AML-193 (cell line): ENCODE measurements around the gene CSH2.
"Not testable (repeated sequence)": the region's sequence is repeated elsewhere in the genome, so short reads cannot be mapped to it uniquely, and the experiment has no call there.

Source experiments
- DNase-seq, 2 experiments: peaks; one replicate each; lab custom pipeline; 2025; lab: John Stamatoyannopoulos, UW

CSH2 gene

DNA sequence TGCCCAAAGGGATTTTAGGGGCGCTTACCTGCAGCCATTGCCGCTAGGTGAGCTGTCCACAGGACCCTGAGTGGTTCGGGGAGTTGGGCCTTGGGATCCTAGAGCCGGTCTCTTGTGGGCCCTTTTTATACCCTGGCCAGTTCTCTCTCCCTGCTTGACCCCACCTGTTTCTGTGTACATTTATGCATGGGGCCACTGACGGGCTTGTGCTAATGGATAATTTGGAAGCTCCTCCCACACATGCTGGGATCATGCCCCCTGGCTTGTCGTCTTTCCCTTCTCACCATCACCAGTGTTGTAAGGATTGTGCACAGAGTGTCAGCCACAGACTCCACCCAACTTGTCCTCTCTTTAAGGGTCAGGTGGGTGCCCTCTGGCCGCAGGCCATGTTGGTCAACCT, at the start of gene CSH2:
CSH2 (minus strand) TSS at position 101 of the 400 bp plus-strand sequence; CDS start at position 38, 63 bp downstream.
- not testable (repeated sequence) for DNase-seq

DNA sequence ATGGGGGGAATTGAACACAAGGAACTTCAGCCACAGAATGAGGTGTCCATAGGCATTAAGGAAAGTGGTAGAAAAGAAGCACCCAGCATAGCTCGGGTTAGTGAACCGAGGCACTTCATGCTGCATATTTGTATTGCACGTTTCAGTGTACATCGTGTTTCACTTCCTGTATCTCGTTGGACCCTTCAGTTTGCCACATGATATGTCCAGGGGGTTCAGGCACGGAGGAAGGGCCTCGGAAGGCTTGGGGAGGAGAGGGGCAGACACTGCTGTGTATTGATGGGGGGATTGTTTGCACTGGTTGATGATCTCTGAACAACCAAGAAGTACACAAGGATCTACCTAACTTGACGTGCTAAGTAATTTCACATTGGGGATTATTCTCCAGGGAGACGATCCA, 48.9 kb upstream of the CSH2 start:
- not testable (repeated sequence) for DNase-seq

DNA sequence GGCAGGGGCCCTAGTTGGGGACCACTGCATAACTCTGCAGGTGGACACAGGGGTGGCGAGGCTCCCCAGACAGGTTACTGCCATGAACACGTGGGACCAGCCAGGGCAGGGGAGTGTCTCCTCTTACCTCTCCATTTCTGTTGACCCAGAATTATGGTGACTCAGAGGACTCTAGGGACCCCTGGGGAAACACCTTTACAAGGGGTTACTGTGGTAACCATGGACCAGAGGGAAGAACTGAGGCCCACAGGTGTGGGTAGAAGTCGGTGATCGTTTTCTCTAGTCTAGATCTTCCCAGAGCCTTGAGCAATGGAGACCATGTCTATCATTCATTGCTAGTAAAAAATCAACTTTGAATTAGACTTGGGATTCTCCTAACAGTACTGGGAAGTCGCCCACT, 47.3 kb upstream of the CSH2 start:
- not testable (repeated sequence) for DNase-seq

DNA sequence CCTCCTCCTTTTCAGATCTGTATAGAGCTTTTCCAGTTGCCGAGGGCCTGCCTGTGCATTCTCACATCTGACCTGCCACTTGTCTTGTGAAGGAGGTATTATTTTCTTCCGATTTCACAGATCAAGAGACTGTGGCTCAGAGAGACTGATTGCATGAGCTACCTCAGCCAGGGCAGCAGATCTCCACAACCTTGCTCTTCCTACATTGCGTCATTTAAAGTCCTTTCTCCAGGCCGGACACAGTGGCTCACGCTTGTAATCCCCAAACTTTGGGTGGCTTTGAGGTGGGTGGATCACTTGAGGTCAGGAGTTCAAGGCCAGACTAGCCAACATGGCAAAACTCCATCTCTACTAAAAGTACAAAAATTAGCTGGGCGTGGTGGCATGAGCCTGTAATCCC, 46.6 kb upstream of the CSH2 start:
- not testable (repeated sequence) for DNase-seq

DNA sequence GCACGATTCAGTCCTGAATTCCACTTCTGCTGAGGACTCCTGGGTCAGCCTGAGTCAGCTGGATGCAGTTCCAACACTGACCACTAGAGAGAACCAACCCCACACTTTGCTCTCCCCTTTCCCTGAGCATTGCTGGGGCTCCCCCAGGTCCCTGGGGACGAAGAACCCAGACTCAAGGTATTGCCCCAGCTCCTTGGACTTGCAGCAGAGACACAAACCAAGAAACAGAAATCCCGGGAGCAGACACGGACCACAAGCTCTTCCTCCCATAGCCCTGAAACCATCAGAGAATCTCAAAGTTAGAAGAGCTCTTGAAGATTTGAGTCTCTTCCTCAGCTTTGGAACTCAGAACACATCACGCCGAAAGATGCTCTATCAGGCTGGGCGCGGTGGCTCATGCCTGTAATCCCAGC, 45.8 kb upstream of the CSH2 start:
- DNase-seq: peak; percentile 51 to 57

DNA sequence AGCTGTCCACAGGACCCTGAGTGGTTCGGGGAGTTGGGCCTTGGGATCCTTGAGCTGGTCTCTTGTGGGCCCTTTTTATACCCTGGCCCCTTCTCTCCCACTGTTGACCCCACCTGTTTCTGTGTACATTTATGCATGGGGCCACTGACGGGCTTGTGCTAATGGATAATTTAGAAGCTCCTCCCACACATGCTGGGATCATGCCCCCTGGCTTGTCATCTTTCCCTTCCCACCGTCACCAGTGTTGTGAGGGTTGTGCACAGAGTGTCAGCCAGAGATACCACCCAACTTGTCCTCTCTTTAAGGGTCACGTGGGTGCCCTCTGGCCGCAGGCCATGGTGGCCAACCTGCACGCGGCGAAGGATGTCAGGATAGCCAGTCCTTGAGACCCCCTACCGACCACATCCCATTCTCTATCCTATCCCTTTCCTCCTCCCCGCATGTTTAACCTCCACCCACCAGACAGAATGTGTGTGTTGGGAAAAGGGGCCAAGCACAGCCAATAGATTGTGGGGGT, 45.4 kb upstream of the CSH2 start, which contains the start of gene GH1:
GH1 (minus strand) TSS at position 51 of the 517 bp plus-strand sequence. CDS start 63 bp downstream, outside the sequence.
- DNase-seq: not testable (repeated sequence)

DNA sequence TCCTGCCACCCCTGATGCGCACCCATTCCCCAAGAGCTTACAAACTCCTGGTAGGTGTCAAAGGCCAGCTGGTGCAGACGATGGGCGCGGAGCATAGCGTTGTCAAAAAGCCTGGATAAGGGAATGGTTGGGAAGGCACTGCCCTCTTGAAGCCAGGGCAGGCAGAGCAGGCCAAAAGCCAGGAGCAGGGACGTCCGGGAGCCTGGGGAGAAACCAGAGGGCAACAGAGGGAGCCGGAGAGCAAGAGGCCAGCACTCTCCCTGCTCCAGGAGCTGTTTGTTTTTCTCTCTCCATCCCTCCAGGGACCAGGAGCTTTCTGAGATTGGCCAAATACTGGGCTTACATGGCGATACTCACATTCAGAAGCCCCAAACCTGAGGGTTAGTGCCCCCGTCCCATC, 44.8 kb upstream of the CSH2 start:
- no peak for DNase-seq

DNA sequence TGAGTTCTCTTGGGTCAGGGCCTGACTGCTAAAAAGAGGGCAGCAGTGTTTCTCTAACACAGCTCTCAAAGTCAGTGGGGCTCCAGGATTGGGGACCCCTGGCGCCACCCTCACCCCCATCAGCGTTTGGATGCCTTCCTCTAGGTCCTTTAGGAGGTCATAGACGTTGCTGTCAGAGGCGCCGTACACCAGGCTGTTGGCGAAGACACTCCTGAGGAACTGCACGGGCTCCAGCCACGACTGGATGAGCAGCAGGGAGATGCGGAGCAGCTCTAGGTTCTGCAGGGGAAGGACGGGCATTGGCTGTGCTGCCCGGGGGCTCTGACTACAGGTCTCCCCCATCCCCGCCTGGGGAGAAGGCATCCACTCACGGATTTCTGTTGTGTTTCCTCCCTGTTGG, 44.2 kb upstream of the CSH2 start:
- DNase-seq: no peak

DNA sequence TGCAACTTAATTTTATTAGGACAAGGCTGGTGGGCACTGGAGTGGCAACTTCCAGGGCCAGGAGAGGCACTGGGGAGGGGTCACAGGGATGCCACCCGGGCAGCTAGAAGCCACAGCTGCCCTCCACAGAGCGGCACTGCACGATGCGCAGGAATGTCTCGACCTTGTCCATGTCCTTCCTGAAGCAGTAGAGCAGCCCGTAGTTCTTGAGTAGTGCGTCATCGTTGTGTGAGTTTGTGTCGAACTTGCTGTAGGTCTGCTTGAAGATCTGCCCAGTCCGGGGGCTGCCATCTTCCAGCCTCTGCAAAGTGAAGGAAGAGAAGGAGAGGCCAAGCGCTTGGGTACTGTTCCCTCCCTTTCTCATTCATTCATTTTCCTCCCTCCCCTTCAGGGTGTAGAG, 43.7 kb upstream of the CSH2 start:
- not testable (repeated sequence) for DNase-seq

DNA sequence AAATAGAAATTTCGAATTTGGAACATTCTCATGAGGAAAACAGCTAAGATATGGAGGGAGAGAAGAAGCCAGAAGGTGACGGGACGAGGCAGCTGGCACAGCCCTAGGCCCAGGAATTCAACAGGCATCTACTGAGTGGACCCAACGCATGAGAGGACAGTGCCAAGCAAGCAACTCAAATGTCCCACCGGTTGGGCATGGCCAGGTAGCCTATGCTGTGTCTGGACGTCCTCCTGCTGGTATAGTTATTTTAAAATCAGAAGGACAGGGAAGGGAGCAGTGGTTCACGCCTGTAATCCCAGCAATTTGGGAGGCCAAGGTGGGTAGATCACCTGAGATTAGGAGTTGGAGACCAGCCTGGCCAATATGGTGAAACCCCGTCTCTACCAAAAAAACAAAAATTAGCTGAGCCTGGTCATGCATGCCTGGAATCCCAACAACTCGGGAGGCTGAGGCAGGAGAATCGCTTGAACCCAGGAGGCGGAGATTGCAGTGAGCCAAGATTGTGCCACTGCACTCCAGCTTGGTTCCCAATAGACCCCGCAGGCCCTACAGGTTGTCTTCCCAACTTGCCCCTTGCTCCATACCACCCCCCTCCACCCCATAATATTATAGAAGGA, 43.2 kb upstream of the CSH2 start:
- no peak for DNase-seq

DNA sequence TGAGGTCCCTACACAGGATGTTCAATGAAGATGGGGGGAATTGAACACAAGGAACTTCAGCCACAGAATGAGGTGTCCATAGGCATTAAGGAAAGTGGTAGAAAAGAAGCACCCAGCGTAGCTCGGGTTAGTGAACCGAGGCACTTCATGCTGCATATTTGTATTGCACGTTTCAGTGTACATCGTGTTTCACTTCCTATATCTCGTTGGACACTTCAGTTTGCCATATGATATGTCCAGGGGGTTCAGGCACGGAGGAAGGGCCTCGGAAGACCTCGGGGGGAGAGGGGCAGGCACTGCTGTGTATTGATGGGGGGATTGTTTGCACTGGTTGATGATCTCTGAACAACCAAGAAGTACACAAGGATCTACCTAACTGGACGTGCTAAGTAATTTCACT, 42.3 kb upstream of the CSH2 start:
- DNase-seq: not testable (repeated sequence)

DNA sequence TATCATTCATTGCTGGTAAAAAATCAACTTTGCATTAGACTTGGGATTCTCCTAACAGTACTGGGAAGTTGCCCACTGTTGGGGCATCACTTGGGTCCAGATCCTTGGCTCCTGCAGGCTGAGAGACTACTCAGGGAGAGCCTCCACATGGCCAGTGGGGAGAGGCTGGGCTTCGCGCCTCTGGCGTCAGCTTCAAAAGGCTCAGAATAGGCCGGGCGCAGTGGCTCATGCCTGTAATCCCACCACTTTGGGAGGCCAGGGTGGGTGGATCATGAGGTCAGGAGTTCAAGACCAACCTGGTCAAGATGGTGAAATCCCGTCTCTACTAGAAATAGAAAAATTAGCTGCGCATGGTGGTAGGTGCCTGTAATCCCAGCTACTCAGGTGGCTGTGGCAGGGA, 41.0 kb upstream of the CSH2 start:
- no peak for DNase-seq

DNA sequence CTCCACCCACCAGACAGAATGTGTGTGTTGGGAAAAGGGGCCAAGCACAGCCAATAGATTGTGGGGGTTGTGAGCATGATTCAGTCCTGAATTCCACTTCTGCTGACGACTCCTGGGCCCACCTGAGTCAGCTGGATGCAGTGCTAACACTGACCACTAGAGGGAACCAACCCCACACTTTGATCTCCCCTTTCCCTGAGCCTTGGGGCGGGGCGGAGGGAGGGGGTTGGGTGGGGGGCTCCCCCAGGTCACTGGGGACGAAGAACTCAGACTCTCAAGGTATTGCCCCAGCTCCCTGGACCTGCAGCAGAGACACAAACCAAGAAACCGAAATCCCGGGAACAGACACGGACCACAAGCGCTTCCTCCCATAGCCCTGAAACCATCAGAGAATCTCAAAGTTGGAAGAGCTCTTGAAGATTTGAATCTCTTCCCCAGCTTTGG, 38.2 kb upstream of the CSH2 start:
- DNase-seq: no peak

DNA sequence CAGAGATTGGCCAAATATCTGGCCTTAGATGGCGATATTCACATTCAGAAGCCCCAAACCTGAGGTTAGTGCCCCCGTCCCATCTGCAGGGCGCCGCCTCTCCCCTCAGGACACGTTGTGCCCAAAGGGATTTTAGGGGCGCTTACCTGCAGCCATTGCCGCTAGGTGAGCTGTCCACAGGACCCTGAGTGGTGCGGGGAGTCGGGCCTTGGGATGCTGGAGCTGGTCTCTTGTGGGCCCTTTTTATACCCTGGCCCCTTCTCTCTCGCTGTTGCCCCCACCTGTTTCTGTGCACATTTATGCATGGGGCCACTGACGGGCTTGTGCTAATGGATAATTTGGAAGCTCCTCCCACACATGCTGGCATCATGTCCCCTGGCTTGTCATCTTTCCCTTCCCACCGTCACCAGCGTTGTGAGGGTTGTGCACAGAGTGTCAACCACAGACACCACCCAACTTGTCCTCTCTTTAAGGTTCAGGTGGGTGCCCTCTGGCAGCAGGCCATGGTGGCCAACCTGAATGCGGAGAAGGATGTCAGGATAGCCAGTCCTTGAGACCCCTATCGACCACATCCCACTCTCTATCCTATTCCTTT, 37.7 kb upstream of the CSH2 start, which contains the start of gene CSHL1:
CSHL1 (minus strand) TSS at position 218 of the 595 bp plus-strand sequence; CDS start at position 156, 62 bp downstream.
- DNase-seq: no peak

DNA sequence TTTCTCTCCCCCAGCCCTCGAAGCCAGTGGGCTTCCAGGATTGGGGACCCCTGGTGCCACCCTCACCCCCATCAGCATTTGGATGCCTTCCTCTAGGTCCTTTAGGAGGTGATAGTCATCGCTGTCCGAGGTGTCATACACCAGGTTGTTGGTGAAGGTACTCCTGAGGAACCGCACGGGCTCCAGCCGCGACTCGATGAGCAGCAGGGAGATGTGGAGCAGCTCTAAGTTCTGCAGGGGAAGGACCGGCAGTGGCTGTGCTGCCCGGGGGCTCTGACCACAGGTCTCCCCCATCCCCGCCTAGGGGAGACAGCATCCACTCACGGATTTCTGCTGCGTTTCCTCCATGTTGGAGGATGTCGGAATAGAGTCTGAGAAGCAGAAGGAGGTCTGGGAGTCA, 36.6 kb upstream of the CSH2 start:
- DNase-seq: no peak

DNA sequence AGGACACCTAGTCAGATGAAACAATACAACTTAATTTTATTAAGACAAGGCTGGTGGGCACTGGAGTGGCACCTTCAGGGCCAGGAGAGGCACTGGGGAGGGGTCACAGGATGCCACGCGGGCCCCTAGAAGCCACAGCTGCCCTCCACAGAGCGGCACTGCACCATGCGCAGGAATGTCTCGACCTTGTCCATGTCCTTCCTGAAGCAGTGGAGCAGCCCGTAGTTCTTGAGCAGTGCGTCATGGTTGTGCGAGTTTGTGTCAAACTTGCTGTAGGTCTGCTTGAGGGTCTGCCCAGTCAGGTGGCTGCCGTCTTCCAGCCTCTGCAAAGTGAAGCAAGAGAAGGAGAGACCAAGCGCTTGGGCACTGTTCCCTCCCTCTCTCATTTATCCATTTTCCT, 36.1 kb upstream of the CSH2 start:
- not testable (repeated sequence) for DNase-seq

DNA sequence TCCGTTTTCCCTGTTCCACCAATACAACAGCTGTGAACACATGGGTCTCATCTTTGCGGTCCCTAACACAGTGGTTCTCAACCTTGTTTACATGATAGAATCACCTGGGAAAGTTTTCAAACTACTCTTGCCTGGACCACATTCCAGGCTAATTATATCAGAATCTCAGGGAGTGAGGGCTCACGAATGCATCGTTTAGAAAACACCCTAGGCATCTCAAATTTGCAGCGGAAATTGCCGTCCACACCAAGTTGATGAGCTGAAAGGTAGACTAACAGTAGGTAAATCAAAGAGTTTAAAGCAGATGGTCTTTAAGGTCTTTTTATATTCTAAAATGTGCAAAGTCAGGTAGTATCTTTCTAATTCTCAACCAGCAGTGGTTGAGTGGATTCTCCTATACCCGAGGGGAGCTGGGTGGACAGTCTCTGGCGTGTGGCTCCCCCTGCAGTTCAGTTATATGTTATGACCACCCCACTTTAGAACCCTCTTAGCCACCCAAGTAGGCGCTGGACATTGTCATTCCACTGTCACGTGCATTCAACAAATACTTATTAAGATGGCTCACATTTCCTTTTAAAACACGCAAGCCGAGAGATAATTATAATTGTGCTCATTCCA, 33.8 kb upstream of the CSH2 start:
- peak; percentile 49 to 58 for DNase-seq

DNA sequence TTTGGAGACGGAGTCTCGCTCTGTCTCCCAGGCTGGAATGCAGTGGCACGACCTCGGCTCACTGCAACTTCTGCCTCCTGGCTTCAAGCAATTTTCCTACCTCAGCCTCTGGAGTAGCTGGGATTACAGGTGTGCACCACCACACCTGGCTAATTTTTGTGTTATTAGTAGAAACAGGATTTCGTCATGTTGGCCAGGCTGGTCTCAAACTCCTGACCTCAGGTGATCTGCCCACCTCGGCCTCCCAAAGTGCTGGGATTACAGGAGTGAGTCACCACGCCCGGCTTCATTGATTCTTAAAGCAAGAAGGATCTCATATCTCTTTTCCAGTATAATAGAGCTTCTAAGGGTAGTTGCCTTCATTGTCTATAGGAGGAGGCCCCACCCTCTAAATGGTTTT, 31.3 kb upstream of the CSH2 start:
- not testable (repeated sequence) for DNase-seq

DNA sequence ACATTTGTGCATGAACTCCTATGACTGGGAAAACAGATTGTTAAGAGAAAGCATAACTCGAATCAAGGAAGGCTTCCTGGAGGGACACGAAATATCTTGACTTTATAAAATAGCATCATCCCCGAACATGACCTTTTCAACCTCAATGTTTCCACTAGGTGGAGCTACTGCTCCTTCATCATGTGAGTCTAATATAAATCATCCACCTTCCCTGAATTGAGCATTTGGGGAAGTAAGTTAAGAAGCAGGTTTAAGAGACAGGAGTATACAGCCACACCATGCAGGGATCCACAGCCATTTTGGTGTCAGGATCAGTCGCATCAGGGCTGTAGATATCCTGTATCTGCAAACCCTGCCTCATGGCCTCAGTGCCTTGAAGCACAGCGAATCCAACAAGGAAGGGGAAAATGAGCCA, 30.3 kb upstream of the CSH2 start:
- peak; percentile 49 to 55 for DNase-seq

DNA sequence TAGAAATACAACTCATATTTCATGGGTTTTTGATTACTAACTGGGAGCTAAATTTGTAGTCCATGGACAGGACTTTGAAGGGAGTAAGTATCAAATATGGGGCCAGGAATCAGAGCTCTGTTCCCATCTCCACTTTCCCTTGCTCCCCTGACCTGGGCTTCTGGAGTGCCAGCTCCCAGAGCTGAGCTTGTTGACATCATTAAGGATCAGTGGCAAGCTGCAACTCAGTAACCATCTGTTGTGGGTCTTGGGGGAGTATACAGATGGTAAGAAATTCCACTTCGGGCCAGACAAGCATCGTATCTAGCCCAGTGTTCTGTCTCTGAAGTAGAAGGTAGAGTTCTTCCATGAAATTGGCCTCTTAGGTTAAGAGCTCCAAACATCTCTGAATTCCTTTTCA, 28.5 kb upstream of the CSH2 start:
- not testable (repeated sequence) for DNase-seq

DNA sequence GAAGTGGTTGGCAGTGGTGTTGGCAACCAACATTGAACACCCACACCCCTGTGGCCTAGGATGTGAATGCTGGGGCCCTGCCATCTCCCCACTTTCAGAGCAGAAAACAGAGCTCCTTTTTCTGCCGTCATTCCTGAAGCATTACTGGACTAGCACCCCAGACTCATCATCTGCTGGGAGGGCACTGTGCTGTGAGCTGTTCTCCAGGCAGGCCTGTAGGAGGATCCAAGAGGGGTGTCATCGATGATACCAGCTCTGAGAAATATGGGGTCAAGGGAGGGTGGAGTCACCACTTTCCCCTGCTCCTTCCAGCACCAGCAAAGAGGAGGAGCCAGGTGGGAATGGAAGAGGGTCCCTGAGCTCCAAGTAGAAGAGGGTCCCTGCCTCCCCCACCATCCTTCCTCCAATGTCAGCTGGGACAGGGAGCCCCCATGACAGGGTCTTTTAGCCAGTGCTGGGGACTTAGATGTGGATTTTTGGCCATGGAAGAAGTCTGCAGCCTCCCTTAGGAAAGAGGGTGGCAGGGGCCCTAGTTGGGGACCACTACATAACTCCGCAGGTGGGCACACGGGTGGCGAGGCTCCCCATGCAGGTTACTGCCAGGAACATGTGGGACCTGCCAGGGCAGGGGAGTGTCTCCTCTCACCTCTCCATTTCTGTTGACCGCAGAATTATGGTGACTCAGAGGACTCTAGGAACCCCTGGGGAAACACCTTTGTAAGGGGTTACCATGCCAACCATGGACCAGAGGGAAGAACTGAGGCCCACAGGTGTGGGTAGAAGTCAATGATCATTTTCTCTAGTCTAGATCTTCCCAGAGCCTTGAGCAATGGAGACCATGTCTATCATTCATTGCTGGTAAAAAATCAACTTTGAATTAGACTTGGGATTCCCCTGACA, 25.7 kb upstream of the CSH2 start:
- DNase-seq: not testable (repeated sequence)
